ENCODE results near the gene SORCS2.

Gene SORCS2

GRCh38 chr4:7753931-7754465 lies 561.7 kb downstream of the SORCS2 start:
- Histone ChIP-seq H3K4me1 (ENCODE audit: control insufficient read depth, insufficient read depth, low read length) (no peaks in the 10 kb centered on the region), H3K9ac (ENCODE audit: low read depth, low read length) (no peak overlapping the region), H3K36me3 (ENCODE audit: control insufficient read depth, insufficient read depth, low read length) (no peaks in the 10 kb centered on the region), H3K27me3 (ENCODE audit: control insufficient read depth, insufficient read depth, low read length) (no peaks in the 10 kb centered on the region), H3K9me3 (ENCODE audit: control insufficient read depth, insufficient read depth, low read length) (no peaks in the 10 kb centered on the region), H3K4me3 (ENCODE audit: low read depth, low read length) (no peak overlapping the region)

GRCh38 chr4:7754565-7755262 lies 562.4 kb downstream of the SORCS2 start:
- Histone ChIP-seq H3K36me3 (ENCODE audit: control insufficient read depth, insufficient read depth, low read length) (no peaks in the 10 kb centered on the region), H3K9me3 (ENCODE audit: control insufficient read depth, insufficient read depth, low read length) (no peaks in the 10 kb centered on the region), H3K9ac (ENCODE audit: low read depth, low read length) (no peak overlapping the region), H3K4me3 (ENCODE audit: low read depth, low read length) (no peak overlapping the region), H3K27me3 (ENCODE audit: control insufficient read depth, insufficient read depth, low read length) (no peaks in the 10 kb centered on the region), H3K4me1 (ENCODE audit: control insufficient read depth, insufficient read depth, low read length) (no peaks in the 10 kb centered on the region)

GRCh38 chr4:7755561-7755960 lies 563.2 kb downstream of the SORCS2 start:
- Histone ChIP-seq H3K4me1 (ENCODE audit: control insufficient read depth, insufficient read depth, low read length) (no peaks in the 10 kb centered on the region), H3K27me3 (ENCODE audit: control insufficient read depth, insufficient read depth, low read length) (no peaks in the 10 kb centered on the region), H3K4me3 (ENCODE audit: low read depth, low read length) (no peak overlapping the region), H3K36me3 (ENCODE audit: control insufficient read depth, insufficient read depth, low read length) (peaks cover 2% of the 10 kb centered on the region), H3K9ac (ENCODE audit: low read depth, low read length) (no peak overlapping the region), H3K9me3 (ENCODE audit: control insufficient read depth, insufficient read depth, low read length) (no peaks in the 10 kb centered on the region)

GRCh38 chr4:7756071-7756470 lies 563.7 kb downstream of the SORCS2 start:
- peaks cover 2% of the 10 kb centered on the region for H3K36me3 ChIP-seq (ENCODE audit: control insufficient read depth, insufficient read depth, low read length)
- H3K4me3 ChIP-seq (ENCODE audit: low read depth, low read length) = no peak overlapping the region
- no peak overlapping the region for H3K9ac ChIP-seq (ENCODE audit: low read depth, low read length)
- no peaks in the 10 kb centered on the region for H3K9me3 ChIP-seq (ENCODE audit: control insufficient read depth, insufficient read depth, low read length)
- no peaks in the 10 kb centered on the region for H3K27me3 ChIP-seq (ENCODE audit: control insufficient read depth, insufficient read depth, low read length)
- H3K4me1 ChIP-seq (ENCODE audit: control insufficient read depth, insufficient read depth, low read length) = no peaks in the 10 kb centered on the region

GRCh38 chr4:7756561-7757355 lies 564.4 kb downstream of the SORCS2 start:
- H3K4me3 ChIP-seq (ENCODE audit: low read depth, low read length) = no peak overlapping the region
- no peaks in the 10 kb centered on the region for H3K9me3 ChIP-seq (ENCODE audit: control insufficient read depth, insufficient read depth, low read length)
- no peaks in the 10 kb centered on the region for H3K27me3 ChIP-seq (ENCODE audit: control insufficient read depth, insufficient read depth, low read length)
- H3K36me3 ChIP-seq (ENCODE audit: control insufficient read depth, insufficient read depth, low read length) = peaks cover 2% of the 10 kb centered on the region
- no peaks in the 10 kb centered on the region for H3K4me1 ChIP-seq (ENCODE audit: control insufficient read depth, insufficient read depth, low read length)
- no peak overlapping the region for H3K9ac ChIP-seq (ENCODE audit: low read depth, low read length)

GRCh38 chr4:7757501-7758471 lies 565.4 kb downstream of the SORCS2 start:
- Histone ChIP-seq H3K9ac (ENCODE audit: low read depth, low read length) (no peak overlapping the region), H3K9me3 (ENCODE audit: control insufficient read depth, insufficient read depth, low read length) (no peaks in the 10 kb centered on the region), H3K4me3 (ENCODE audit: low read depth, low read length) (no peak overlapping the region), H3K4me1 (ENCODE audit: control insufficient read depth, insufficient read depth, low read length) (no peaks in the 10 kb centered on the region), H3K36me3 (ENCODE audit: control insufficient read depth, insufficient read depth, low read length) (peaks cover 2% of the 10 kb centered on the region), H3K27me3 (ENCODE audit: control insufficient read depth, insufficient read depth, low read length) (no peaks in the 10 kb centered on the region)

- Histone ChIP-seq H3K36me3 (ENCODE audit: control insufficient read depth, insufficient read depth, low read length) (peaks cover 2% of the 10 kb centered on the region), H3K4me3 (ENCODE audit: low read depth, low read length) (no peak overlapping the region), H3K9me3 (ENCODE audit: control insufficient read depth, insufficient read depth, low read length) (no peaks in the 10 kb centered on the region), H3K9ac (ENCODE audit: low read depth, low read length) (no peak overlapping the region), H3K27me3 (ENCODE audit: control insufficient read depth, insufficient read depth, low read length) (no peaks in the 10 kb centered on the region), H3K4me1 (ENCODE audit: control insufficient read depth, insufficient read depth, low read length) (no peaks in the 10 kb centered on the region)
Observed at GRCh38 chr4:7758476-7758875, 566.1 kb downstream of the SORCS2 start.

GRCh38 chr4:7759216-7759615 lies 566.9 kb downstream of the SORCS2 start:
- H3K36me3 ChIP-seq (ENCODE audit: control insufficient read depth, insufficient read depth, low read length) = peaks cover 2% of the 10 kb centered on the region
- no peaks in the 10 kb centered on the region for H3K9me3 ChIP-seq (ENCODE audit: control insufficient read depth, insufficient read depth, low read length)
- no peak overlapping the region for H3K9ac ChIP-seq (ENCODE audit: low read depth, low read length)
- no peaks in the 10 kb centered on the region for H3K27me3 ChIP-seq (ENCODE audit: control insufficient read depth, insufficient read depth, low read length)
- H3K4me3 ChIP-seq (ENCODE audit: low read depth, low read length) = no peak overlapping the region
- no peaks in the 10 kb centered on the region for H3K4me1 ChIP-seq (ENCODE audit: control insufficient read depth, insufficient read depth, low read length)

GRCh38 chr4:7759635-7760034 lies 567.3 kb downstream of the SORCS2 start:
- H3K36me3 ChIP-seq (ENCODE audit: control insufficient read depth, insufficient read depth, low read length) = peaks cover 2% of the 10 kb centered on the region

GRCh38 chr4:7760228-7760627 lies 567.9 kb downstream of the SORCS2 start:
- Histone ChIP-seq H3K9ac (ENCODE audit: low read depth, low read length) (no peak overlapping the region), H3K36me3 (ENCODE audit: control insufficient read depth, insufficient read depth, low read length) (peaks cover 2% of the 10 kb centered on the region), H3K4me3 (ENCODE audit: low read depth, low read length) (no peak overlapping the region), H3K27me3 (ENCODE audit: control insufficient read depth, insufficient read depth, low read length) (no peaks in the 10 kb centered on the region), H3K9me3 (ENCODE audit: control insufficient read depth, insufficient read depth, low read length) (no peaks in the 10 kb centered on the region), H3K4me1 (ENCODE audit: control insufficient read depth, insufficient read depth, low read length) (no peaks in the 10 kb centered on the region)

More at GRCh38 chr4:7759635-7760034, 567.3 kb downstream of the SORCS2 start:
- Histone ChIP-seq H3K27me3 (ENCODE audit: control insufficient read depth, insufficient read depth, low read length) (no peaks in the 10 kb centered on the region), H3K9ac (ENCODE audit: low read depth, low read length) (no peak overlapping the region), H3K4me1 (ENCODE audit: control insufficient read depth, insufficient read depth, low read length) (no peaks in the 10 kb centered on the region), H3K9me3 (ENCODE audit: control insufficient read depth, insufficient read depth, low read length) (no peaks in the 10 kb centered on the region), H3K4me3 (ENCODE audit: low read depth, low read length) (no peak overlapping the region)

- H3K9ac ChIP-seq (ENCODE audit: low read depth, low read length) = no peak overlapping the region
- no peaks in the 10 kb centered on the region for H3K9me3 ChIP-seq (ENCODE audit: control insufficient read depth, insufficient read depth, low read length)
- no peaks in the 10 kb centered on the region for H3K27me3 ChIP-seq (ENCODE audit: control insufficient read depth, insufficient read depth, low read length)
- H3K4me3 ChIP-seq (ENCODE audit: low read depth, low read length) = no peak overlapping the region
- peaks cover 2% of the 10 kb centered on the region for H3K36me3 ChIP-seq (ENCODE audit: control insufficient read depth, insufficient read depth, low read length)
- no peaks in the 10 kb centered on the region for H3K4me1 ChIP-seq (ENCODE audit: control insufficient read depth, insufficient read depth, low read length)
Observed at GRCh38 chr4:7760706-7761105, 568.4 kb downstream of the SORCS2 start.

Data from iPS-15b (cell line).